Measurements from ENCODE around the gene COL5A3.
"Not testable (repeated sequence)": the region's sequence is repeated elsewhere in the genome, so short reads cannot be mapped to it uniquely, and the experiment has no call there.

The COL5A3 gene

DNA sequence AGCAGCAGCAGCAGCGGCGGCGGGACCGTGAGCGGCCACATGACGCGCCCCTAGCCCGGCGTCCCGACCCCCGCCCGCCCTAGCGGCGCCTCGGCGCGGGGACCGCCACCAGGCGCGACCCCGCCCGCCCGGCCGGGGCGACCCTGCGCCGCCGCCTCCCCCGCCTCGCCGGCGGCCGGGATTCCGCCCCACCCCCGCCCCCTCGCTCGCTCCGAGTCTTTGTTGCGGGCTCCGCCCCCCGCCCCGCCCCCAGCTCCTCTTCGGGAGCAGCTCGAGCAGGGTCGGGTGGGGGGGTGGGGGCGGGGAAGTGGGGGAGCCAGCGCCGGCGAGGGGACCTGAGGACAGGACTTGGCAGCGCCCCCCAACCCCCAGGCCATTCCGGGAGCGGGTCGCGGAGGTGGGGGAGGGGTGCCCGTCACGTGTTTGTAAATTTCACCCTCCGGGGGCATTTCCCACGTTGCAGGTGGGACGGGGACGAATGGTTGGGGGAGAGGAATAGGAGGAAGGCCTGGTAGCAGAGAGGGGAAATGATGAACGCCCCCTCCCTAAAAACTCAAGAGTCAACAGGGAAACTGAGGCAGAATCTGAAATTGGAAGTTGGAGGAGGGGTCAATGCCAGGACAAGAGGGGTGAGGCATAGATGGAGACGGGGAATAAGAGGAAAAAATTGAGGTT lies 73.8 kb downstream of the COL5A3 start, which contains the start of gene OLFM2:
TSS of gene OLFM2 (minus strand) at position 190 of the 675 bp plus-strand sequence. CDS start at position 41, 149 bp downstream.
- peak; percentile 68 for DNase-seq (ENCODE audit: extremely low spot score)
- TF ChIP-seq L3MBTL2 (conservative IDR thresholded peaks at IDR 0.05): peak; percentile 31; the same call in 1 of the 2 replicates
- no peak for TF ChIP-seq HDGF (IDR thresholded peaks at IDR 0.05; ENCODE audit: borderline replicate concordance)
- CTCF ChIA-PET: no interaction called here
- POLR2A ChIA-PET: interaction anchor here (0.9 kb wide), 1 partner anchor 64 kb away, joined by 3 read pairs; no protein-coding TSS in a partner anchor

DNA sequence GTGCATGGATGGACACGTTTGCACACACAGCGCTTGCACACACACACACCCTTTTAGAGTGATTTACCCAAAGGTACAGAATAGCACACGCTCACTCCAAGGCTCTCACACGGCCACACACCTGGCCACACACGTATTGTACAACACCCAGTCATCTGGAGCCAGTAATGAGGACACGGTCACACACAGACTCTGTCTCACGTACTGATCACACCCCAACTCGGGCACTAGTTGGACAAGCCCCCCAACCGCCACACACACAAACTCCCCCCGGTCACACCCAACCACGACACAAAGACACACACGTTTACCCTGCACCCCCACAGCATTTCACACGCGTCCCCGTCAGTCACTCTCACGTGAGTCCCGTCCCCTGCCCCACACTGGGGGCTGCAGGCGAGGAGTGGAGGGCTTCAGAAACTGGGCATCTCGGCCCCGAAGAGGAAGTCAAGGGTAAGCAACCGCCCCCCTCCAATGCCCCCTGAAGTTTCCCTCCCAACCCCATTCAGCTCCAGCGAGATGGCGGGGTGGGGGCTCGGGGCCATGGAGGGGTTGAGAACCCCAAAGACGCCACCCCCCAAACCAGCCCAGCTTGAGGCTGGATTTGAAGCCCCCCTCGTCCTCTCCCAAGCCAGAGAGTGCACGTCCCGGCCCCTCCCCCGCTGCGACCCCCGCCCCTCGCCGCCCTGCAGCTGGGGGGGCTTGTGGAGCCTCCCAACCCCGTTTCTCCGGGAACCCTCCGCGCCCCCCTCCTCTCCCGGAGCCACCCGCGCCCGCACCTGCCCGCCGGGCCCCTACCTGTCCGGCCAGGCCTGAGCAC lies 74.6 kb downstream of the COL5A3 start:
- ChIA-PET POLR2A (interaction anchor here (0.9 kb wide), 1 partner anchor 65 kb away, joined by 3 read pairs; no protein-coding TSS in a partner anchor), CTCF (interaction anchor here (0.5 kb wide), 1 partner anchor 48 kb away, joined by 3 read pairs; no protein-coding TSS in a partner anchor)

DNA sequence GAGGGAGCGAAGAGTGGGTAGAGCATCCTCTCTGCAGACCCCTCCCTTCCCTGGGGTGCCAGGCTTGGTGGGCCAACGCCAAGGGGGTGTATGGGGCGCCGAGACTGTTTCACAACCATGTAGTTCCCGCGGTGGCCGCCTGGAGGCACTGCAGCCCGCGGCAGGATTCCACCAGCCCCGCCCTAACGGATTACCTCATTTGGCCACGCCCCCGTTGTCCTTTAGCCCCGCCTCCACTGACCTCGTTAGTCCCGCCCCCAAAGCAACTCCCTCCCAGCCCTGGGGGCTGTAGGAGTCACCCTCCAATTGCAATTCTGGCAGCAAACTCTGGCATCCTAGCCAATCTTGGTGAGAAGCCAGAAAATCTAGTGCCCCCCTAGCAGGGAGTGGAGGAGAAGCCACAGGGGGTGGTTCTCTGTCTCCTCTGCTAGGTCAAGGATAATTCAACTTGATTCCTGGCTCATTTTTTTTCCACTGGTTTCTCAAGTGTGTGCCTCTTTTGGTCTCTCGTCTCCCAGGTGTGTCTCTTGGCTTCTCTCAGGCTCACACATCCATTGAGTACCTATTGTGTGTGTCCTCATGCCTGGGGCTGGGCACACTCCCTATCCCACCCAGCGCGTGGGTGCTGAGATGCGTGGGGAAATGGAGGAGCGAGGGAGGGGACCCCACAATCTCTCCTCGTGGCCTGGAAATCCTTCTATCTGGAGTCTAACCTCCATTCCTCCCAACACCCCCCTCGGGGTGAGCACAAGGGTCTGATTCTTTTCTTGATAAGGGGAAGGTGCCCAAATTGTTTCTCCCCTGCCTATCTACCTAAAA lies 76.0 kb downstream of the COL5A3 start:
- CTCF ChIA-PET: no interaction called here

More for the DNA sequence above, 74.6 kb downstream of the COL5A3 start:
- no peak for DNase-seq (ENCODE audit: extremely low spot score)
- TF ChIP-seq ARNT (IDR thresholded peaks at IDR 0.05): no peak
- no peak for TF ChIP-seq L3MBTL2 (conservative IDR thresholded peaks at IDR 0.05)
- TF ChIP-seq FOXK2 (IDR thresholded peaks at IDR 0.05): no peak
- no peak for TF ChIP-seq SUZ12 (IDR thresholded peaks at IDR 0.05)
- no peak for TF ChIP-seq HDGF (IDR thresholded peaks at IDR 0.05; ENCODE audit: borderline replicate concordance)
- TF ChIP-seq NFRKB (IDR thresholded peaks at IDR 0.05): no peak
- TF ChIP-seq, protein P1, sequence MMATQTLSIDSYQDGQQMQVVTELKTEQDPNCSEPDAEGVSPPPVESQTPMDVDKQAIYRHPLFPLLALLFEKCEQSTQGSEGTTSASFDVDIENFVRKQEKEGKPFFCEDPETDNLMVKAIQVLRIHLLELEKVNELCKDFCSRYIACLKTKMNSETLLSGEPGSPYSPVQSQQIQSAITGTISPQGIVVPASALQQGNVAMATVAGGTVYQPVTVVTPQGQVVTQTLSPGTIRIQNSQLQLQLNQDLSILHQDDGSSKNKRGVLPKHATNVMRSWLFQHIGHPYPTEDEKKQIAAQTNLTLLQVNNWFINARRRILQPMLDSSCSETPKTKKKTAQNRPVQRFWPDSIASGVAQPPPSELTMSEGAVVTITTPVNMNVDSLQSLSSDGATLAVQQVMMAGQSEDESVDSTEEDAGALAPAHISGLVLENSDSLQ (IDR thresholded peaks at IDR 0.05): no peak
- no peak for TF ChIP-seq FOXM1 (IDR thresholded peaks at IDR 0.05; ENCODE audit: borderline replicate concordance)
- TF ChIP-seq LEF1 (IDR thresholded peaks at IDR 0.05; ENCODE audit: borderline replicate concordance): no peak
- no peak for TF ChIP-seq SP1 (IDR thresholded peaks at IDR 0.05)

DNA sequence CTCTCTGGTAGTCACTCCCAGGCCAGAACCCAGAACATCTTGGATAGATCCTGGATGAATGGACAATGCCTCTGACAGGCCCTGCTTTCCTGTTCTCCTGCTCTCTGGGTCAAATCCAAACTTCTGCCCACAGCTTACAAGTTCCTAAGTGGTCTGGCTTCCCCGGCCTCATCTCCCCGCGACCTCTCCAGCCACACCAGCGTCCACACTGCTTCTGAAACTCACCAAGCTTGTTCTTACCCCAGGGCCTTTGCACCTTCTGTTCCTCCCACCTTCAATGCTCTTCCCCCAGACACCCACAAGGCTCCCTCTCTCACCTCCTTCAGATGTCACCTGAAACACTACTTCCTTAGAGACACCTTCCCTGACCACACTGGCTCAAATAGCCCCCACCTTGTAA lies 77.5 kb downstream of the COL5A3 start:
- POLR2A ChIA-PET: interaction anchor here (1.2 kb wide), 2 partner anchors 163 to 262 kb away, joined by 3 to 4 read pairs; partner anchors contain the start of gene DNMT1
- TF ChIP-seq HDGF (IDR thresholded peaks at IDR 0.05; ENCODE audit: borderline replicate concordance) (no peak), FOXK2 (IDR thresholded peaks at IDR 0.05) (no peak), SUZ12 (IDR thresholded peaks at IDR 0.05) (no peak), L3MBTL2 (conservative IDR thresholded peaks at IDR 0.05) (no peak)
- DNase-seq (ENCODE audit: extremely low spot score): no peak
- CTCF ChIA-PET: interaction anchor here (0.7 to 3.0 kb wide), 6 partner anchors 13 to 180 kb away, joined by 3 to 25 read pairs (median 4); no protein-coding TSS in a partner anchor

More for the DNA sequence above, 76.0 kb downstream of the COL5A3 start:
- TF ChIP-seq, protein P1 (IDR thresholded peaks at IDR 0.05): no peak
- TF ChIP-seq SP1 (IDR thresholded peaks at IDR 0.05) (no peak), L3MBTL2 (conservative IDR thresholded peaks at IDR 0.05) (no peak)
- DNase-seq (ENCODE audit: extremely low spot score): peak; percentile 89
- POLR2A ChIA-PET: no interaction called here

DNA sequence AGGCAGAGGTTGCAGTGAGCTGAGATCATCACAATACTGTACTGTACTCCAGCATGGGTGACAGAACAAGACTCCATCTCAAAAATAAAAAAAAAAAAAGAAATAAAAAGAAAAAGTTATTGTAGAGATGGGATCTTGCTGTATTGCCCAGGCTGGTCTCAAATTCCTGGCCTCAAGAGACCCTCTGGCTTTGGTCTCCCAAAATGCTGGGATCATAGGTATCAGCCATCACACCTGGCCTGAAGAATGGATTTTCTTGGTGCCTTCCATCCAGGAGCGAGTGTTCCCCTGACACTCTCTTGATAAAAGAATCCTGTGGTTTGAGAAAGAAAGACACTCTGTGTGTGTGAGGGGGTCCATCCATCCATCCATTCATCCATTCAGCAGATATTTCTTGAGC lies 78.7 kb downstream of the COL5A3 start:
- DNase-seq (ENCODE audit: extremely low spot score): no peak
- ChIA-PET CTCF (interaction anchor here (0.6 to 3.0 kb wide), 9 partner anchors 53 to 265 kb away, joined by 3 to 25 read pairs (median 4); no protein-coding TSS in a partner anchor), POLR2A (interaction anchor here (1.2 to 1.4 kb wide), 2 partner anchors 164 to 182 kb away, joined by 3 to 4 read pairs; no protein-coding TSS in a partner anchor)
- no peak for TF ChIP-seq FOXK2 (IDR thresholded peaks at IDR 0.05)
- no peak for TF ChIP-seq L3MBTL2 (conservative IDR thresholded peaks at IDR 0.05)
- TF ChIP-seq SP1 (IDR thresholded peaks at IDR 0.05): no peak
- TF ChIP-seq NFRKB (IDR thresholded peaks at IDR 0.05): no peak
- no peak for TF ChIP-seq CTBP1 (IDR thresholded peaks at IDR 0.05; ENCODE audit: borderline replicate concordance)
- TF ChIP-seq TARDBP (IDR thresholded peaks at IDR 0.05): no peak
- no peak for TF ChIP-seq ARNT (IDR thresholded peaks at IDR 0.05)
- TF ChIP-seq, protein P1 (IDR thresholded peaks at IDR 0.05): no peak
- no peak for TF ChIP-seq BHLHE40 (IDR thresholded peaks at IDR 0.05; ENCODE audit: borderline replicate concordance)
- TF ChIP-seq SUZ12 (IDR thresholded peaks at IDR 0.05): no peak

DNA sequence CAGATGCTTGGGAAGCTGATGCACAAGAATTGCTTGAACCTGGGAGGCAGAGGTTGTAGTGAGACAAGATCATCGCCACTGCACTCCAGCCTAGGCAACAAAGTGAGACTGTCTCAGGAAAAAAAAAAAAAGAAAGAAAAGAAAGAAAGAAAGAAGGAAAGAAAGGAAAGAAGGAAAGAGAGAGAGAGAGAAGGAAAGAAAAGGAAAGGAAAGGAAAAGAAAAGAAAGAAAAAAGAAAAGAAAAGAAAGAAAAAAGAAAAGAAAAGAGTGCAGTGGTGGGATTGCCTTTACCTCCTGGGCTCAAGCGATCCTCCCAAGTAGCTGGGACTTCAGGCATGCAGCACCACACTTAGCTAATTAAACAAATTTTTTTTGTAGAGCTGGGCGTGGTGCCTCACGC lies 86.9 kb downstream of the COL5A3 start:
- DNase-seq (ENCODE audit: extremely low spot score): no peak
- TF ChIP-seq LEF1 (IDR thresholded peaks at IDR 0.05; ENCODE audit: borderline replicate concordance) (no peak), BHLHE40 (IDR thresholded peaks at IDR 0.05; ENCODE audit: borderline replicate concordance) (no peak), NFRKB (IDR thresholded peaks at IDR 0.05) (no peak), ZNF384 (IDR thresholded peaks at IDR 0.05) (no peak), SP1 (IDR thresholded peaks at IDR 0.05) (no peak)
- ChIA-PET POLR2A (no interaction called here), CTCF (interaction anchor here (0.7 kb wide), 2 partner anchors 241 to 467 kb away, joined by 4 to 7 read pairs; no protein-coding TSS in a partner anchor)

DNA sequence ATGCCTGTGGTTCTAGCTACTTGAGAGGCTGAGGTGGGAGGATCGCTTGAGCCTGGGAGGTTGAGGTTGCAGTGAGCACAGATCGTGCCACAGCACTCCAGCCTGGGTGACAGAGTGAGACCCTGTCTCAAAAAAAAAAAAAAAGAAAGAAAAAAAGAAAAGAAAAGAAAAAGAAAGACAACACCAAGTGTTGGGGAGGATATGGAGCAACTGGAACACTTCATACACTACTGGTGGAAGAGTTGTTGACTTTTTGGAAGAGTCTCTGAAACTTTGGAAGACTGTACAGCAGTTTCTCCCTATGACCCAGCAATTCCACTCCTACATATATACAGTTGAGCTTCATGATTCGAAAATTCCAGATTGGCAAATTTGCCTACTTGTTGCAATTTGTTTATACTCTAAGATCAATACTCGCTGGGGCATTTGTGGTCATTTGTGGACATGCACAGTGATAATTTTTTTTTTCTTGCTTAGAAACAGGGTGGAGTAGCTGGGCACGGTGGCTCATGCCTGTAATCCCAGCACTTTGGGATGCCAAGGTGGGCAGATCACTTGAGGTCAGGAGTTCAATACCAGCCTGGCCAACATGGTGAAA lies 87.4 kb downstream of the COL5A3 start:
- DNase-seq (ENCODE audit: extremely low spot score); POLR2A ChIA-PET; CTCF ChIA-PET: not testable (repeated sequence)
